Measurements from ENCODE around the gene DOK4. TPM values are rescaled to one million over a fixed set of nuclear protein-coding genes. Genes with fewer than 3 reads are reported as not detected.

The DOK4 gene
- total RNA-seq (1 to 10 TPM; 1.8 to 2.6 TPM), total RNA-seq (2.7 to 5.0 reads per million in 2 donors)

DNA sequence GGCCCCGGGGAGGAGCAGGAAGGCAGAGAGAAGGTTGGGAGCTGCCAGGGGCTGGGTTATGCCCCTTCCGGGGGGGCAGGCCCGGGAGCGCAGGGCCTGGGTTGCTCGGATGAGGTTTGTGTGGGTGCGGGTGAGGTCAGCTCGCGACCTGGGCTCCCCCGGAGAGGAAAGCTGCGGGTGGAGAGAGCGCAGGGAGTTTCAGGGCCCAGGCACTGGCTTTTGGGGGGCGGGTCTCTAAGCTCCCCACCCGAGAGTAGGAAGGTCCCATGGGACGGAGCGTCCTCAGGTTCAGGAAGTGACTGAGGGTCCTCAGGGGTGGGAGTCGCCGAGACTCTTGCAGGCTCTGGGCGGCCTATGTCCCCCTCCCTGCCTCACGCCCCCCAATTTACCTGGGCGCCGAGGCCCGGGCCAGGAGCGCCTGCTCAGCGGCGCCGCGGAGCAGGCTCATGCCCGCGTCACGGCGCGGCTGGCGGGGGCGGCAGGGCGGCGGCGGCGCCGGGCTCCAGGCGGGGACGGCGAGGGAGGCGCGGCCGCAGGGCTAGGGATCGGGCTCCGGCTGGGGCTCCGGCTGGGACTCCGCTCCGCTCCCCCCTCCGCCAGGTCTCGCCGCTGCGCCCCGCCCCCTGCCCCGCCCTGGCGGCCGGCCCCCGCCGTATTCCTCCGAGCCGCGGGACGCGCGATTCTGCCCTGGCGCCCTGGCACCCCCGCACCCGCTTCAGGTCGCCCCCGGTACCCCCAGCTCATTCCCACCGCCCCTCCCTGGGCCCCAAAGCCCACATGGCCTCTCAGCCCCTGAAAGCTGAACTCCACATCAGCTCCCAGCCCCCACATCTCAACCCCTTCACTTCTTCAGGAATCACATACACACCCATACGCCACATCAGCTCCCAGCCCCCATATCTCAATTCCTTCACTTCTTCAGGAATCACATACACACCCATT lies at the start of gene DOK4:
DOK4 (minus strand) TSS at position 578 of the 942 bp plus-strand sequence. CDS start 6,986 bp downstream, outside the sequence.
- H3K4me1 Mint-ChIP-seq: peaks cover 11% of the 10 kb centered on the region
- DNase-seq (peak; percentile 72 to 81 (median 76)), ATAC-seq (peak; percentile 96)
- no peaks in the 10 kb centered on the region for H3K36me3 Mint-ChIP-seq (ENCODE audit: low read depth)
- no peaks in the 10 kb centered on the region for H3K9me3 ChIP-seq (ENCODE audit: control insufficient read depth, low read length, poor library complexity, severe bottlenecking)
- H3K27me3 Mint-ChIP-seq: no peaks in the 10 kb centered on the region
- H3K27ac Mint-ChIP-seq: no peak within 1 kb of the TSS
- H3K4me3 Mint-ChIP-seq: peak within 1 kb of the TSS; percentile 91

DNA sequence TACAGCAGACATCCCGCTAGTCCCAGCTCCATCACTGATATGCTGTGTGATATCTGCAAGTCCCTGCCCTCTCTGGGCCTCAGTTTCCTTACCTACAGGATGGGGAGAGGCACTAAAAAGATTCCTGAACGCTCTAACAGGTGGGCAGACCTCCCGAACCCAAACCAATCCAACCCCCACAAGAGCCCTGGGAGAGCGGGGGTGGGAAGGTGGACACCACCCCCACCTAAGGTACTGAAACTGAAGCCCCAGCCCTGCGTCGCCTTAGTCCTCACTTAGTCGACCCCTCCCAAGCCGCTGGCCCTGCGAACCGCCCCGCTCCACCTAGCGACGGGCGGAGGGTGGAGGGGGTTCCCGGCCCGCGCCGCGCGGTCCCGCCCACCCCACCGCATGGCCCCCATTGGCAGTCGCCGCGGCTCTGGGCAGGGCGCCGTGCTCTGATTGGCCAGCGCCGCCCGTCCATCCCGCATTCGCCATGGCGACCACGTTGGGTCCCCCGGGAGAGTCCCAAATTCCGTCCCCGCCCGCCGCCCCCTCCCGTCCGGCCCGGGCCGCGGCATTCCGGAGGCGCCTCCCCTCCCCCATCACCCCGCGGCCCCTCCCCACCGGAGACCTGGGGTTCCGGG lies 49.5 kb upstream of the DOK4 start:
- Mint-ChIP-seq H3K27me3 (no peaks in the 10 kb centered on the region), H3K4me3 (peak overlapping the region; percentile 85), H3K4me1 (peaks cover 65% of the 10 kb centered on the region), H3K27ac (peak overlapping the region; percentile 94), H3K36me3 (ENCODE audit: low read depth) (peaks cover 2% of the 10 kb centered on the region)
- ATAC-seq (peak; percentile 91), DNase-seq (peak; percentile 91 to 95 (median 95))
- H3K9me3 ChIP-seq (ENCODE audit: control insufficient read depth, low read length, poor library complexity, severe bottlenecking): no peaks in the 10 kb centered on the region

DNA sequence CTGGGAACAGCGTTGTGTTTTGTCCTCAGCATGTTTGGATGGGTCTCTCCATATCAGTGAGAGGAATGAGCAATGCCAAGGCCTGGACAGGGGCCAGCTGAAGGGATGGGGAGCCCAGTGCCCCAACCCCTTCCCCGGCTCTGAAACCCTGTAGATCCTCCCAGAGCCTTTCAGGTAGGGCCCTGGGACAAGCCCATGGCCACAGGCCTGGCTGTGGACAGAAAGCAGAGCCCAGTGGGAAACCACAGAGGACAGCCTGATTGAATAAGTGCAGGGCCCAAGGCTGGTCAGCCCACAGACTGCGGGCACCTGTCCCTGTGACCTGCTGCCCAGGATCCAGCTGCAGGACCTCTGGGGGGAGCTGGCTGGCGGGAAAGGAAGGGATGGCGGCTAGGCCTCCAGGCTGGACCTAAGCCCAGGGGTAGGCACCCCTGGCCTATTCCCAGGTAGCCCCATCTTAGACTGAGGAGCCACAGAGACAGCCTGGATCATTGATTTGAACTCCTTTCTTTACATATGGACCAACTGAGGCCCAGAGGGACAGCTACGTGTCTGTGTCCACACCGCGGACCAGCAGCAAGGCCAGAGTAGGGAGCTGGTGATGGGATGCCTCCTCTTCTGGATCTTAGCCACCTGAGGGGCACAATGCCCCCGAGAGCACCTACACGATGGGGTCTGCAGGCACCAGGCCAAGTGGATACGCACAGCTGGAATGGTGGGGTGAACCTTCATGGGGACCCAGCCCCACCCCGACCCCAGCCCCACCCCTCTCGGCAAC lies 48.8 kb upstream of the DOK4 start:
- no peaks in the 10 kb centered on the region for H3K9me3 ChIP-seq (ENCODE audit: control insufficient read depth, low read length, poor library complexity, severe bottlenecking)
- Mint-ChIP-seq H3K4me3 (peak overlapping the region; percentile 85), H3K27ac (peak overlapping the region; percentile 94), H3K4me1 (peaks cover 71% of the 10 kb centered on the region), H3K27me3 (no peaks in the 10 kb centered on the region), H3K36me3 (ENCODE audit: low read depth) (peaks cover 2% of the 10 kb centered on the region)
- DNase-seq (no peak), ATAC-seq (no peak)

DNA sequence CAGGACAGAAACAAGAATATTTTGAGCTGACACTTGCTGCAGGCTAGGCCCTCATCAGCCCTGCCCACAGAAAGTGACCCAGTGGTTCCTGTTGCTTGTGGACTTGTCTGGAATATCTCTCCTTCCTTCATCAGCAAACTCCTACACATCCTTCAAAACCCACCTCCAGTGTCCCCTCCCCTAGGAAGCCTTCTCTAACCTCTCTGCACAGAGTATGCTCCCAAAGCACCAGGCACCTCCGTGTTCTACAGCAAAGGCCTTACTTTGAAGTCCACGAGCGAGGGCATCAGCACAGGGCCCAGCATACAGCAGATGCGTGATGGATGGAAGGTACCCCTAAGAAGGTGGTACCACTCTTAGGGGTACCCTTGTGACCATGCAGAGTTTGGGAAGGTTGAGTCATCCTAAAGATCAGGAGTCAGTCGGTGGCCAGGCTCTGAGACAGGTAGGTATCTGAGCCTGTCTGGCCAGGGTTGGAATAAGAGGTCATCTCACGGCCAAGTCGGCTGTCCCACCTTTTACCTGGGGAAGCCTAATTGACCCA lies 48.1 kb upstream of the DOK4 start:
- Mint-ChIP-seq H3K27me3 (no peaks in the 10 kb centered on the region), H3K4me1 (peaks cover 77% of the 10 kb centered on the region)

DNA sequence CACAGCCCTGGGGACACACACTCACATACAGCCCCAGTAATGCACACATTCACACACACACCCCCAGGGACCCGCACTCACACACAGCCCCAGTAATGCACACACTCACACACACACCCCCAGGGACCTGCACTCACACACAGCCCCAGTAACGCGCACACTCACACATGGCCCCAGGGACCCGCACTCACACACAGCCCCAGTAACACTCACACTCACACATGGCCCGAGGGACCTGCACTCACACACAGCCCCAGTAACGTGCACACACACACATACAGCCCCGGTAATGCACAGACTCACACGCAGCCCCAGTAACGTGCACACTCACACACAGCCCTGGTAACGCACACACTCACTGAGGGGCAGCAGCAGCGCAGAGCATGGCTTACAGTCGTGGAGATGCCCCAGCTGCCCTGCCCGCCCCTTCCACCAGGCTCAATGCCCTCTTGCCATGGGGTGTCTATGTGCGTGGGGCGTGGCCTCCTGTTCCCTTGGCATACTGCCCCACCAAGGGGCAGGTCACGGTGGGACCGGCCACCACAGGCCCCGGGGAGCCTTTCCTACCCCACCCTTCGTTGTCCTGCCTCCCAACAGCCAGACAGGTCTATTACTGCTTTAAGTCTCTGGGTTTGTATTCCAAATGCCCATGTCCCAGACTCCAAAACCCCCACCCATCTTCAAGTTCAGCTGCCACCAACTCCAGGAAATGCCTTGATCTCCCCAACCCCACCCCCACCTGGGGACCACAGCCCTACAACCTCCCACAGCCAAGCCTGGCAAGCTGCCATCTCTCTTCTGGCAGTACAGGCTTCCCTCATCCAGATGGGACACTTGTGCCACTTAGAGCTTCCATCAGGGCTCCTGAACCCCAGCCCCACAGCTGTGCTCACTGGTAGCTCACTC lies 47.4 kb upstream of the DOK4 start:
- H3K4me1 Mint-ChIP-seq: peaks cover 72% of the 10 kb centered on the region
- no peak for ATAC-seq
- H3K4me3 Mint-ChIP-seq: peak overlapping the region; percentile 85

More for the DNA sequence above, 48.1 kb upstream of the DOK4 start:
- DNase-seq: no peak
- no peak for ATAC-seq
- no peaks in the 10 kb centered on the region for H3K9me3 ChIP-seq (ENCODE audit: control insufficient read depth, low read length, poor library complexity, severe bottlenecking)
- Mint-ChIP-seq H3K27ac (peak overlapping the region; percentile 94), H3K4me3 (peak overlapping the region; percentile 85), H3K36me3 (ENCODE audit: low read depth) (peaks cover 2% of the 10 kb centered on the region)

DNA sequence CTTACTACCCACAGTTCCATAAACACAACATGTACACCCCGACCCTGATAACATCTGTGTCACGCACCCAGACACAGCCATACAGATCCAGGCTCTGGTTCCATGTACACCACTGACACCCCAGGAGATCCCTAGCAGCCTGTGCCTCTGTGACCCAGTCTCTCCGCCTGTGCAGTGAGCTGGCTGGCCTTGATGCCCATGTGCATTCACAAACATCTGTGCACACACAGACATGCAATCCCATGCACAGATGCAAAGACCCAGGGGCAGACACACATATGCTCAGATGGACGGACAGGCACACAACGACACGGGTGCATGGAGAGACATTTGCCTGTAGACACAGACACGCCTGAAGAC lies 46.0 kb upstream of the DOK4 start:
- Mint-ChIP-seq H3K27ac (peak overlapping the region; percentile 99), H3K27me3 (no peaks in the 10 kb centered on the region), H3K4me1 (peaks cover 59% of the 10 kb centered on the region), H3K4me3 (no peak overlapping the region), H3K36me3 (ENCODE audit: low read depth) (no peaks in the 10 kb centered on the region)
- DNase-seq (no peak), ATAC-seq (no peak)
- H3K9me3 ChIP-seq (ENCODE audit: control insufficient read depth, low read length, poor library complexity, severe bottlenecking): no peaks in the 10 kb centered on the region

More for the DNA sequence above, 47.4 kb upstream of the DOK4 start:
- no peaks in the 10 kb centered on the region for H3K9me3 ChIP-seq (ENCODE audit: control insufficient read depth, low read length, poor library complexity, severe bottlenecking)
- peak in 2 of 3 donors; percentile 31 to 44 for DNase-seq
- H3K27me3 Mint-ChIP-seq: no peaks in the 10 kb centered on the region
- no peaks in the 10 kb centered on the region for H3K36me3 Mint-ChIP-seq (ENCODE audit: low read depth)
- peak overlapping the region; percentile 94 for H3K27ac Mint-ChIP-seq

DNA sequence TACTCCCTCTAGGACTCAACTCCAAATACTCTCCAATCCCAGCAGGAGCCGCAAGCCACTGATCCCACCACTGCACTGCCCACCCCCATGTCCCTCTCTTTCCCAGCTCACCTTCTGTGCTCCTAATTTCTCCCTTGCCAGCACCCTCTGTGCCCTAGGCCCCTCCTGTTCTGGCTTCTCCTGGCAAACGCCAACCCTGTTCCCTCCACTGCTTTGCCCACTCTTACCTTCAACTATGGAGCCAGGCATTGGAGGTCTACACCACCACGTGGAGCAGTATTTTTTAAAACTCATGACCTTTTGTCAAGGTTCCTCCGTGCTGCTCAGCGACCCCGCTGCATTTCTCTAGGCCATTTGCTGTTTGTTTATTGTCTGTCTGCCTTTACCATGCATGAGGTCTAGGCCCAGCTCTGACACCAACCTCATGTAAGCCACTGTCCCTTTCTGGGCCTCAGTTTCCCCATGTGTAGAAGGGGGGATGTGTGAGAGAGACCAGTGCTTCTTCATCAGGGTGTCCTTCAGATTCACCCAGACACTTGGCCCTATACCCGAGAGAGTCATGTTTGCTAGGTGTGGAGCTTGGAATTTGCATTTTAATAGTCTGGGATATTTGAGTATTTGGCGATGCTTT lies 45.5 kb upstream of the DOK4 start:
- H3K4me1 Mint-ChIP-seq: peaks cover 54% of the 10 kb centered on the region
- ATAC-seq (no peak), DNase-seq (no peak)
- H3K9me3 ChIP-seq (ENCODE audit: control insufficient read depth, low read length, poor library complexity, severe bottlenecking): no peaks in the 10 kb centered on the region
- H3K36me3 Mint-ChIP-seq (ENCODE audit: low read depth): no peaks in the 10 kb centered on the region
- H3K4me3 Mint-ChIP-seq: peak overlapping the region; percentile 90
- H3K27me3 Mint-ChIP-seq: no peaks in the 10 kb centered on the region
- H3K27ac Mint-ChIP-seq: peak overlapping the region; percentile 99

DNA sequence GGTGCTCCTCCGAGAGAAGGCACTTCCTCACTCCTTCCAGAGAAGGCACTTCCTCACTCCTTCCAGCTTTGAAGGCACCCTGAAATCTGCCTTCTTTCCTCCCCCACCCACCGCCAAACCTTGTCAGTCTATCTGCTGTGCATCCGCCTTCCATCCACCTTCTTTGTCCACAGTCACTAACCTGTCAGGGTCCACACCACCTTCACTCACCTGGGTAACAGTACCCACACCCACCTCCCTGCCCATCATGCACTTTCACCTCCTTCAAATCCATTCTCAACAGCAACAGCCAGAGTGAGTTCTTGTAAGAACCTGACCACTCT lies 44.9 kb upstream of the DOK4 start:
- Mint-ChIP-seq H3K27ac (peak overlapping the region; percentile 99), H3K36me3 (ENCODE audit: low read depth) (no peaks in the 10 kb centered on the region), H3K4me1 (peaks cover 54% of the 10 kb centered on the region), H3K4me3 (peak overlapping the region; percentile 90), H3K27me3 (no peaks in the 10 kb centered on the region)
- H3K9me3 ChIP-seq (ENCODE audit: control insufficient read depth, low read length, poor library complexity, severe bottlenecking): no peaks in the 10 kb centered on the region
- DNase-seq (no peak), ATAC-seq (no peak)

DNA sequence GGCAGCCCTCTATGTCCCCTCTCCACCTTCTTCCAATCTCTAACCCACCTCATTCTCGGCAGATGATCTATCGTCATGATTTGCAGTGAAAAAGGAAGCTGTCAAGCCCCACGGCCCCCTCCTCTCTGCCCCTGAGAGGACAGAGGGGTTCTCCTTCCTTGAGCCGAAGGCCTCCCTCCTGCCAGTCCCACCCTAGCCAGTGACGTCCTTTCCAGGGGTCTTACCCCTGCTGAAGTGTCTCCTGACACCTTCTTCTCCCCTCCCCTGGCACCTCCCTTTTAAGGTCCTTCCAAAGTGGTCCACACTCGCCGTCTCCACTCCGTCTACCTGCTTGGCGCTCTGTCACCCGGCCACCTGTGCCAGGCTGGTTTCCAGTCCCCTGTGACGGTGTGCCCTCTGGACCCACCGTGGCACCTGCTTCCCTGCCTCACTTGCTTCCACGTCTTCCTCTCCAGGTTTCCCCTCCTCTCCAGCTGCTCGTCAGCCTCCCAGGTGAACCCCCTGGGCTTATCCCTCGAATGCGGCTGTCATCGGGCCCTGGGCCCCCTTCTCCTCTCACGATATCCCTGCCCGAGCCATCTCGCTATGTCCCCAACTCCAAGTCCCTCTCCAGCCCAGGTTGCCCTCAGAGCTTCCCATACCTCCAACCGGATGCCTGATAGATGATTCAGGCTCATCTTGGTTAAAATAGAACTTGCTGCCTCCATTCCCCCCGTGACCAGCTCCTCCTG lies 44.4 kb upstream of the DOK4 start:
- Mint-ChIP-seq H3K4me1 (peaks cover 54% of the 10 kb centered on the region), H3K36me3 (ENCODE audit: low read depth) (no peaks in the 10 kb centered on the region), H3K27me3 (no peaks in the 10 kb centered on the region), H3K4me3 (peak overlapping the region; percentile 90), H3K27ac (peak overlapping the region; percentile 99)
- DNase-seq: no peak
- no peaks in the 10 kb centered on the region for H3K9me3 ChIP-seq (ENCODE audit: control insufficient read depth, low read length, poor library complexity, severe bottlenecking)
- no peak for ATAC-seq

DNA sequence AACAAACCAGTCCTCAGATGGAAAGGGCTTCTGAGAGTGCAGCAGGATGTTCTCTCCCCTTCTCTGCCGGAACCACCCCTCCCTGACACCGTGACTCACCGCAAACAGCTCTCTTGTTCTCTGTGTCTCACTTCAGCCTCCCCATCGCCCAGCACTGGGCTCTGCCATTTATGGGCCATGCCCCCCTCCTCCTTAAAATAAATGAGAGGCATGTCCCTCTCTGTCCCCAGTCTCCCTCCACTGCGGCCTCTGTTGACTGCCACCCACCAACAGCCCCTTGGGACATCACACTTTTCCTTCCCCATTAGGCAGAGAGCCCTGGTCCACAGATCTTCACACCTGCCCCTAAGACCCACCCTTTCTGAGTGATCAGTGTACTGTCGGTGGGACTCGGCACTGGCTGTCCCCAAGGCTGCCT lies 43.8 kb upstream of the DOK4 start:
- Mint-ChIP-seq H3K4me3 (peak overlapping the region; percentile 90), H3K4me1 (peaks cover 52% of the 10 kb centered on the region)

DNA sequence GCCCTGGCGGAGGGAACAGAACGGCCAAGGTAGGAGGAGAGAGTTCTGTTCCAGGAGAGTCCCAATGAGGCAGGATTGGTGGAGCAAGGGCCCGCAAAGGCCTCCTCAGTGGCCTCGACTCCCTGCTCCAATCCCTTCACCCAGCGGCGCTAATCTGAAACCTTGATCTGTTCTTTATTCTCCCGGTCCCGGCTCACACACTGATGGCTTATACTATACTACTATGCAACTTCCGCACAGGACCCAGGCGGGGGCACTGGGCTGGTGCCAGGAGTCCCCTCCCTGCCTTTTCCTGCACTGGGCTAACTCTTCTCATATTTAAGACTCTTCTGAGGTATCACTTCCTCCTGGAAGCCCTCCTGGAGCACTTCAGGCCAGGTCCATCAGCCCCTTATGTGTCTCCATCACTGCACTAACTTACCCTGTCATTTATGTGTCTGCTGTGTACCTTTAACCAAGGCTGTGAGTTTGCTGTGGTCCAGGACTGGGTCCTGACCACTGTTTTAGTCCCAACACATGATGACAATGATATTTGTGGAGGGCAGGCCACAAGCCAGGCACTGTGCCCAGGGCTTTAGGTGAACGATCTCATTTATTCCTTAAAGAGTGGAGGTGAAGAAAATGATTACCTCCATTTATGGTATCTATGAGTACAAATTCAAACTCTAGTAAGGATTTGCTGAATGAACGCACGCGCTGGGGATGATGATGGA lies 43.3 kb upstream of the DOK4 start:
- Mint-ChIP-seq H3K4me1 (peaks cover 50% of the 10 kb centered on the region), H3K36me3 (ENCODE audit: low read depth) (no peaks in the 10 kb centered on the region), H3K27me3 (no peaks in the 10 kb centered on the region), H3K4me3 (peak overlapping the region; percentile 90), H3K27ac (peak overlapping the region; percentile 99)
- ATAC-seq (no peak), DNase-seq (no peak)
- no peaks in the 10 kb centered on the region for H3K9me3 ChIP-seq (ENCODE audit: control insufficient read depth, low read length, poor library complexity, severe bottlenecking)

More for the DNA sequence above, 43.8 kb upstream of the DOK4 start:
- no peaks in the 10 kb centered on the region for H3K9me3 ChIP-seq (ENCODE audit: control insufficient read depth, low read length, poor library complexity, severe bottlenecking)
- H3K27me3 Mint-ChIP-seq: no peaks in the 10 kb centered on the region
- DNase-seq: peak; percentile 33 to 48 (median 35)
- no peaks in the 10 kb centered on the region for H3K36me3 Mint-ChIP-seq (ENCODE audit: low read depth)
- ATAC-seq: peak; percentile 86
- H3K27ac Mint-ChIP-seq: peak overlapping the region; percentile 99

Measured in T-helper 17 cell (primary cell).